ENCODE measurements around the gene YWHAE. TPM values are rescaled to one million over a fixed set of nuclear protein-coding genes. Genes with fewer than 3 reads are reported as not detected.

Gene YWHAE
- total and polyA plus RNA-seq, 9 of the 15 experiments (the other 6 are each of a cell fraction or from before 2014, with no cell fraction given) = 184 to 727 (median 448) TPM

GRCh38 chr17:1438593-1439083 lies 38.6 kb upstream of the YWHAE start (continued):
- TF ChIP-seq ZBTB40 (IDR thresholded peaks at IDR 0.05) (peak; percentile 33; the same call in 1 of the 2 replicates), ZBTB40 (CRISPR knock-in tag; IDR thresholded peaks at IDR 0.05) (no peak), SPI1 (IDR thresholded peaks at IDR 0.05; ENCODE audit: borderline replicate concordance, low read depth, low read length) (no peak), SOX6 (IDR thresholded peaks at IDR 0.05) (no peak)

All from K562 (cell line).